NCI-H2107 (cell line): ENCODE results near the gene KIF5C.

ENCODE experiments used
- DNase-seq: peaks from one replicate; lab custom pipeline; 2025; lab: John Stamatoyannopoulos, UW

Gene KIF5C

GRCh38 chr2:149015926-149016563 is 141.0 kb downstream of the KIF5C start:
- DNase-seq, result no peak

GRCh38 chr2:149017116-149017985 is 142.3 kb downstream of the KIF5C start:
- peak; percentile 59 for DNase-seq

- no peak for DNase-seq
Observed at GRCh38 chr2:149018981-149019380, 144.0 kb downstream of the KIF5C start.

- DNase-seq, result no peak
Observed at GRCh38 chr2:149019768-149020167, 144.7 kb downstream of the KIF5C start.

GRCh38 chr2:149020432-149020851 is 145.4 kb downstream of the KIF5C start:
- DNase-seq, result no peak

- DNase-seq, result no peak
Observed at GRCh38 chr2:149021271-149021719, 146.3 kb downstream of the KIF5C start.

- DNase-seq, result no peak
Observed at GRCh38 chr2:149021761-149022160, 146.7 kb downstream of the KIF5C start.

GRCh38 chr2:149023091-149023490 is 148.1 kb downstream of the KIF5C start:
- DNase-seq, result no peak

GRCh38 chr2:149027590-149028250 is 152.7 kb downstream of the KIF5C start:
- DNase-seq, result no peak

- DNase-seq, result no peak
Observed at GRCh38 chr2:149028377-149028776, 153.3 kb downstream of the KIF5C start.

GRCh38 chr2:149028891-149029290 is 153.9 kb downstream of the KIF5C start:
- no peak for DNase-seq

GRCh38 chr2:149029307-149029965 is 154.4 kb downstream of the KIF5C start:
- DNase-seq, result no peak

GRCh38 chr2:149031396-149031795 is 156.4 kb downstream of the KIF5C start:
- DNase-seq, result no peak

GRCh38 chr2:149033716-149034115 is 158.7 kb downstream of the KIF5C start:
- peak; percentile 51 for DNase-seq

GRCh38 chr2:149034406-149034805 is 159.4 kb downstream of the KIF5C start:
- DNase-seq, result no peak

GRCh38 chr2:149036507-149037293 is 161.7 kb downstream of the KIF5C start:
- no peak for DNase-seq

- no peak for DNase-seq
Observed at GRCh38 chr2:149037851-149038250, 162.8 kb downstream of the KIF5C start.

- DNase-seq, result no peak
Observed at GRCh38 chr2:149038442-149039212, 163.6 kb downstream of the KIF5C start, which contains the start of gene LYPD6B. Gene LYPD6B, plus strand, starts transcription at chr2:149038699. Its CDS starts 92,250 bp downstream, at chr2:149130949.

GRCh38 chr2:149039213-149039724 is 164.2 kb downstream of the KIF5C start:
- DNase-seq, result no peak

- no peak for DNase-seq
Observed at GRCh38 chr2:149040451-149040850, 165.4 kb downstream of the KIF5C start.
